ENCODE data around the gene METTL16.

DNA sequence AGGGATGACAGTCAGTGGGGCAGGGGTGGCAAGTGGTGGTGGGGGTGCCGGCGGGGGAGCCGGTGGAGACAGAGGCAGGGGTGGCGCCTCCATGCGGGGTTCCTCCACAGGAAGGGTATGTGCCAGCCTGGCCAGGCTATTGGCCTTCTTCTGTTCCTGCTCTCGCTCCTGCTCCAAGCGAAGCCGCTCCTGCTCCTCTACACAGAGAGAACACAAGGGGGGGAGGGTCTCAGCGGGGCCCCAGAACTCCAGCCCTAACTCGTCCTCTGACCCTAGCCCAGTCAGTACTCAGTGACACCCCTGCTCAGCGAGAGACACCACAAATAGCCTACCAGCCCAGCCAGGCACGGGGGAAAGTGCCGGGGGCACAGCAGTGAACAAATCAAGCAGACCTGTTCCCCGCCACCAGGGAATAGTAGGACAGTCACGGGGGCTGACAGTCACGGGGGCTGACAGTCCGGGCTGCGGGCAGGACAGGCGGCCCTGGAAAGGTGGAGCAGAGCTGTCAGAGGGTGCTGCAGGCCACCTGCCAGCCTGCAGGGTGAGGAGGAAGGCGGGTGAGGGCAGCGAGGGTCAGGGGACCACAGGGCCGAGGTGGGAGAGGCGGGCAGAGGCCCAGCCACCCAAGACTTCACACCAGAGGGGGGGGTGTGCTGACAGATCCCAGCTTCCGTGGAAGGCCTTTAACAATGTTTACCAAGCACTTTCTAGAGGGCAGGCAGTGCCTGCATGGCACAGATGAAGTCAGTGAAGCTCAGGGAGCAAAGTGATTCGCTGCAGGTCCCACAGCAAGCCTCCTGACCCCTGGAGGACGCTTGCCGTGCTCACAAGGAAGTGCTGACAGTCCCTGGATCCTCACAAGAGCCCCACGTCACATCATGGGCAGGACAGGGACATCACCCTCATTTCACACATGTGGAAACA lies 116.2 kb downstream of the METTL16 start:
- TF ChIP-seq TAF1 (IDR thresholded peaks at IDR 0.05; ENCODE audit: low read depth) (no peak), YY1 (IDR thresholded peaks at IDR 0.05; ENCODE audit: low read depth) (no peak), EP300 (IDR thresholded peaks at IDR 0.05; ENCODE audit: borderline replicate concordance) (no peak), TCF12 (IDR thresholded peaks at IDR 0.05; ENCODE audit: low read depth) (no peak), CEBPB (IDR thresholded peaks at IDR 0.05) (no peak), NFIC (IDR thresholded peaks at IDR 0.05) (no peak), EGR1 (IDR thresholded peaks at IDR 0.05) (no peak), CREB1 (IDR thresholded peaks at IDR 0.05; ENCODE audit: low read depth) (no peak)
- TF ChIP-seq, protein P1, sequence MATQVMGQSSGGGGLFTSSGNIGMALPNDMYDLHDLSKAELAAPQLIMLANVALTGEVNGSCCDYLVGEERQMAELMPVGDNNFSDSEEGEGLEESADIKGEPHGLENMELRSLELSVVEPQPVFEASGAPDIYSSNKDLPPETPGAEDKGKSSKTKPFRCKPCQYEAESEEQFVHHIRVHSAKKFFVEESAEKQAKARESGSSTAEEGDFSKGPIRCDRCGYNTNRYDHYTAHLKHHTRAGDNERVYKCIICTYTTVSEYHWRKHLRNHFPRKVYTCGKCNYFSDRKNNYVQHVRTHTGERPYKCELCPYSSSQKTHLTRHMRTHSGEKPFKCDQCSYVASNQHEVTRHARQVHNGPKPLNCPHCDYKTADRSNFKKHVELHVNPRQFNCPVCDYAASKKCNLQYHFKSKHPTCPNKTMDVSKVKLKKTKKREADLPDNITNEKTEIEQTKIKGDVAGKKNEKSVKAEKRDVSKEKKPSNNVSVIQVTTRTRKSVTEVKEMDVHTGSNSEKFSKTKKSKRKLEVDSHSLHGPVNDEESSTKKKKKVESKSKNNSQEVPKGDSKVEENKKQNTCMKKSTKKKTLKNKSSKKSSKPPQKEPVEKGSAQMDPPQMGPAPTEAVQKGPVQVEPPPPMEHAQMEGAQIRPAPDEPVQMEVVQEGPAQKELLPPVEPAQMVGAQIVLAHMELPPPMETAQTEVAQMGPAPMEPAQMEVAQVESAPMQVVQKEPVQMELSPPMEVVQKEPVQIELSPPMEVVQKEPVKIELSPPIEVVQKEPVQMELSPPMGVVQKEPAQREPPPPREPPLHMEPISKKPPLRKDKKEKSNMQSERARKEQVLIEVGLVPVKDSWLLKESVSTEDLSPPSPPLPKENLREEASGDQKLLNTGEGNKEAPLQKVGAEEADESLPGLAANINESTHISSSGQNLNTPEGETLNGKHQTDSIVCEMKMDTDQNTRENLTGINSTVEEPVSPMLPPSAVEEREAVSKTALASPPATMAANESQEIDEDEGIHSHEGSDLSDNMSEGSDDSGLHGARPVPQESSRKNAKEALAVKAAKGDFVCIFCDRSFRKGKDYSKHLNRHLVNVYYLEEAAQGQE (IDR thresholded peaks at IDR 0.05; ENCODE audit: low read depth): no peak
